Esophagus squamous epithelium (tissue), 4 donors: ENCODE measurements around the gene GRIK1.

Experiments
- CTCF ChIP-seq, 6 experiments: fragments of 450-650 bp in 4 of 6; fragments of 200-600 bp in 2 of 6; sonication (generic) in 2 of 6; IDR thresholded peaks; one replicate each; pipeline ENCODE4 v1.5.1; 2016 to 2019; ENCODE audit warnings: antibody characterized with exemption in 6 of 6, mild to moderate bottlenecking in 4 of 6, moderate library complexity in 4 of 6
- POLR2A ChIP-seq, 4 donors: fragments of 450-650 bp; IDR thresholded peaks; one replicate each; pipeline ENCODE4 v1.6.1; 2017; ENCODE audit warnings: antibody characterized with exemption in 4 of 4, mild to moderate bottlenecking in 4 of 4, moderate library complexity in 3 of 4

GRCh38 chr21:29817450-29817849, 122.3 kb downstream of the GRIK1 start:
- TF ChIP-seq CTCF (IDR thresholded peaks at IDR 0.05) (no peak), POLR2A (IDR thresholded peaks at IDR 0.05) (no peak)
